Epidermal melanocyte (primary cell): ENCODE data around the gene CD14.
"Not testable (repeated sequence)": the region's sequence is repeated elsewhere in the genome, so short reads cannot be mapped to it uniquely, and the experiment has no call there.

ENCODE experiments used
- DNase-seq: peaks from one replicate; pipeline ENCODE4 v3.0.0; 2011; ENCODE audit warnings: low spot score; ENCODE audit not compliant: insufficient read length

The CD14 gene

GRCh38 chr5:140635291-140636257 lies 2.6 kb upstream of the CD14 start:
- no peak for DNase-seq

DNA sequence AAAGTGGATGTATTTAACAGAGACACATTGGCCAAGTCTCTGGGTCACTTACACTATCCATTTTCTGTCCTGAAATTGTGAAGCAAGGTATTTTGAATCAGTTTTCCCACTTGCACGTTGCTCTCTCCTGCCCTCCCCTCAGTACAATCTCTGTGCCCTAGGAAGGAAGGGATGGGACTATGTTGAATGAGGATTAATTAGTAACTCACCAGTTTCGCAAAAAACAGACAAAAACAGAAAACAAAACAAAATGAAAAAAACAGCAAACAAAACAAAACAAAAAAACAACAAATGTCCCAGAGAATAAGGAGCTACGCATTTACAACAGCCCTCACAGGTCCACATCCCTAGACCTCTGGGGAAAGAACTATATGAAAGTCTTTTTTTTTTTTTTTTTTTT lies 1.1 kb upstream of the CD14 start:
- DNase-seq, result no peak

DNA sequence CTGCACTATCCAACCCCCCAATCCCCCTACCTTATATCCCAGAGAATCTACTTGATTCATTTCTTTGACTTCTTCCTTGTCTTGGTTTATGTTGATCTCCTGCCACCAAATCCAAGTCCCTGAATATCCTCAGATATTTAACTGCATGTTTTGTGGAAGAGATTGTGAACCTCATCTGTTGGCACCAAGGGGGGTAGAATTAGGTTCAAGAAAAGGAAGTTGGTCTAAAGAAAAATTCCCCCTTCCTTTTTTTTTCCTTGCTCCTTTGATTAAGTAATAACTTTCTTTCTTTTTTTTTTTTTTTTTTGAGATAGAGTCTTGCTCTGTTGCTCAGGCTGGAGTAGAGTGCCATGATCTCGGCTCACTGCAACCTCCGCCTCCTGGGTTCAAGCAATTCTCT lies 526 bp upstream of the CD14 start:
- no peak for DNase-seq

GRCh38 chr5:140632366-140633020 lies 482 bp downstream of the CD14 start:
- no peak for DNase-seq

DNA sequence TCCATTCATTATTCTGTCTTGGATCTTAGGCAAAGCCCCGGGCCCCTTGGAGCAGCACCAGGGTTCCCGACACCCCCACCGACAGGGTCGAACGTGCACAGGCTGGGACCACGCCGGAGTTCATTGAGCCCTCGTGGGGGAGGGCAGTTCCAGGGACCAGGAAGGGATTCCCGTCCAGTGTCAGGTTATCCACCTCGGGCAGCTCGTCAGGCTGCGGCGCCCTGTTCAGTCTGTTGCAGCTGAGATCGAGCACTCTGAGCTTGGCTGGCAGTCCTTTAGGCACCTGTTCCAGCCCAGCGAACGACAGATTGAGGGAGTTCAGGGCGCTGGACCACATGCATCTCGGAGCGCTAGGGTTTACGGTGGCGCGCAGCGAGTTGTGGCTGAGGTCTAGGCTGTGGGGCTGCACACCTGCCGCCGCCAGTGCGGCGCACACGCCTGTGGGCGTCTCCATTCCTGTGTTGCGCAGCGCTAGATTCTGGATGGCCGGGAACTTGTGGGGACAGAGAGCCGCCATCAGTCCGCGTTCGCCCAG lies 1.1 kb downstream of the CD14 start:
- DNase-seq, result no peak

GRCh38 chr5:140631036-140631417 lies 1.9 kb downstream of the CD14 start:
- DNase-seq, result no peak

- no peak for DNase-seq
Measured at GRCh38 chr5:140630292-140631035, 2.5 kb downstream of the CD14 start.

GRCh38 chr5:140628711-140629110 lies 4.3 kb downstream of the CD14 start:
- DNase-seq, result no peak

DNA sequence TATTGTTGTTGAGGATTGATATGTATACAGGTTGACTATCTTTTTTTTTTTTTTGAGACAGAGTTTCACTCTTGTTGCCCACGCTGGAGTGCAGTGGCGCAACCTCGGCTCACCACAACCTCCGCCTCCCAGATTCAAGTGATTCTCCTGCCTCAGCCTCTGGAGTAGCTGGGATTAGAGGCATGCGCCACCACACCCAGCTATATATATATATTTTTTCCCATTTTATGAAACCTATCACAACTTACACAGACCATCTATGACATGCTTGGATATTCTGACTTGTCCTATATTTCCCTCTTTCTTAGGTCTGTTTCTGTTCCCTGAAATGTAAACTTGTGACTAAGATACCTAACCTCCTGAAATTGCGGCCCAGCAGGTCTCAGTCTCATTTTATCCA lies 5.0 kb downstream of the CD14 start:
- DNase-seq, result no peak

GRCh38 chr5:140624886-140625285 lies 8.1 kb downstream of the CD14 start:
- not testable (repeated sequence) for DNase-seq

- not testable (repeated sequence) for DNase-seq
Measured at GRCh38 chr5:140623061-140623460, 9.9 kb downstream of the CD14 start.

GRCh38 chr5:140622301-140622700 lies 10.7 kb downstream of the CD14 start:
- DNase-seq, result no peak

DNA sequence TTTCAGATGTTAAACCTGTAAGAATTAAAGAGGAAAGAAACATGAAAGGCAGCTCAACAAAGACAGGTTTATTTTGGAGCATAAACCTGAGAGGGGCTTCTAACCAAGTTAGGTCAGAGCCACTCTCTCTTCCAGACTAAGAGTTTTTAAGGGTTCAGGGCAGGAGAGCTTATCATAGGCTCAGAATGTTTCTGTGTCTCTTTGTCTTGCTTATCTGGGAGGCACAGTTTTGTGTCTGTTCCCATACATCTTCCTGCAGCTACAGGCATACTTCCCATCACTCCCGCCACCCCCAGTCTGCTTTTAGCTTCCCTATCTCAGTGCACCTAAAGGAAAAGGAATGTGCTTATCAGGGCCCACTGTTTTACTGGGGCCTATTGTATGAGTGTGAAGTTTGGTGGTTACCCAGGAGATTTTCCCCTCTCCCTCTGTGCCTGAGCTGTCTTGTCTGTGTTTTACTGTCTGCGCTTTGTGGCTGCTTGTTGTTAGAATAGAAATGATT lies 21.9 kb downstream of the CD14 start:
- no peak for DNase-seq

DNA sequence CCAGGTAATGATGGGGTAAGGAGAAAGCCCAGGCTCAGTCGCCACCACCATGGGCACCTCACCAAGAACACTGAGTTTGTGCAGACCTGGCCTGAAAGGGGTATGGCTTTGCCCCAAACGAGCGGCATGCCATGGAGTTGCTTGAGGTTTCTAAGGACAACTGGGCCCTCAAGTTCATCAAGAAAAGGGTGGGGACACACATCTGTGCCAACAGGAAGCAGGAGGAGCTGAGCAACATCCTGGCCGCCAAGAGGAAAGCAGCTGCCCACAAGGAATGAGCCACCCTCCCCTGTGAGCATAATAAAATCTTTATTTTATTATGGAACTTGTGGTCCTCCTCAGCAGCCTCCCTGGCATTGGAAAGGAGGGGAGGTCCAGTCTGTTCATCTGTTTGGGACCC lies 23.8 kb downstream of the CD14 start:
- DNase-seq, result no peak

GRCh38 chr5:140608722-140609121 lies 24.3 kb downstream of the CD14 start:
- no peak for DNase-seq

GRCh38 chr5:140607031-140607430 lies 25.9 kb downstream of the CD14 start:
- no peak for DNase-seq

- no peak for DNase-seq
Measured at GRCh38 chr5:140605879-140606278, 27.1 kb downstream of the CD14 start.

DNA sequence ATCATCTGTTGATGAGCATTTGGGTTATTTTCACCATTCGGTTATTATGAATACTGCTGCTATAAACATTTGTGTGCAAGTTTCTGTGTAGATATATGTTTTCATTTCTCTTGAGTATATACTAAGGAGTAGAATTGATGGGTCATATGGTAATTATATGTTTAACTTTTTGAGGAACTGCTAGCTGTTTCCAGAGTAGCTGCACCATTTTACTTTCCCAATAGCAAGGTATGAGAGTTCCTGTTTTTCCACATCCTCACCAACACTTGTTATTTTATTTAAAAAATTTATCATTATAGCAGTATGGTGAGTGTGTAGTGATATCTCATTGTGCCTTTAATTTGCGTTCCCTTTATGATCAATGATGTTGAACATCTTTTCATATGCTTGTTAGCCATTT lies 29.2 kb downstream of the CD14 start:
- DNase-seq, result no peak

- not testable (repeated sequence) for DNase-seq
Measured at GRCh38 chr5:140603446-140603698, 29.6 kb downstream of the CD14 start.

DNA sequence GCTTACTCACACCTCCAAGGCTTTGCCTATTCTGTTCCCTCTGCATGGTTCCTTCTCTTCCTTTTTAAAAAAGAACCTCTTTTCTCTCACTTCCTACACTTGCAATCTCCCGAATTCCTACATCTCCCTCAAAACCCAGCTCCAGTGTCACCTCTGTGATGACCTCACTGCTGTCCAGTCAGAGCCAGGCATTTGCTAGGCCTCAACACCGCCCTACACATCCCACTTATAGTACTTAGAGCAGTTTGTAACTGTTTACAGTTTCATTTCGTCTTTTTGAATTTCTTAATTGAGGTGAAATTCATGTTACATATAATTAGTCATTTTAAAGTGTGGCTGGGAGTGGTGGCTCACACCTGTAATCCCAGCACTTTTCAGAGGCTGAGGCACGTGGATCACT lies 30.8 kb downstream of the CD14 start:
- no peak for DNase-seq

DNA sequence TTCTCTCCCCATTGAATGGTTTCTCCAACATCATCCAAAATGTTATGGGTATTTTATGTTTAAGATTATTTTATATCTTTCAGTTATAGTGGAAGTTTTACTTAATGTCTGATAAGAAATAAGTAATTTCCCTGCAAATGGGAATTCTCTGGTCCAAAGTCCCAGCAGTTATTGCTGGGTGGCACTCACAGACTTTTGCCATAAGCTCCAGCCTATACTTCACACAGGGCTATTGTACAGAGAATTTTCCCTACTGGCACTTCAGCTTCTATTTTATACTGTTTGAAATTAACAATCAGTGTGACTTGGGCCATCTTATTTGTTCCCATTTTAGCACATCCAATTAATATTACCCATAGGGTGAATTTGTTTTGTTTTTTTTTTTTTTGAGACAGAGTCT lies 32.9 kb downstream of the CD14 start:
- DNase-seq, result no peak

DNA sequence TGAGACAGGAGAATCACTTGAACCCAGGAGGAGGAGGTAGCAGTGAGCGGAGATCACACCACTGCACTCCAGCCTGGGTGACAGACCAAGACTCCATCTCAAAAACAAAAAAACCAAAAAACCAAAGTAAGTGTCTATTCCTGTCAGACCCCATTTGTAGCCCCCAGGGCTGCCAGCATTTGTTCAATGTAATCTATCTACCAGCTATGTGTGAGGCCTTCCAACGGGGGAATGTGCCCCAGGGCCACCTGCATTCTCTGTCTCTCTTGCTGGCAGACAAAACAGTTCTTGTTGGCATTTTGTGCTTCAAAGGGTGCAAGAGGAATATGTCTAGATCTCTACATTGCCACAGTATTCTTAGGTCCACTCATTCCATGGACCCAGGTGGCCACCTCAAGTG lies 34.1 kb downstream of the CD14 start:
- no peak for DNase-seq
